ENCODE data around the gene GALNT18.

- TF ChIP-seq POLR2A (IDR thresholded peaks at IDR 0.05) (no peak), CTCF (IDR thresholded peaks at IDR 0.05) (no peak)
Observed at GRCh38 chr11:11446967-11447366, 174.8 kb downstream of the GALNT18 start.

Data from body of pancreas (tissue), 4 donors.